ENCODE data around the gene TMEM33.
"Not testable (repeated sequence)": the region's sequence is repeated elsewhere in the genome, so short reads cannot be mapped to it uniquely, and the experiment has no call there.

The TMEM33 gene

GRCh38 chr4:41934901-41935651 lies at the start of gene TMEM33:
Gene TMEM33, plus strand, starts transcription at chr4:41935429. Its CDS starts 56 bp downstream, at chr4:41935485.
- DNase-seq (ENCODE audit: low read depth in 3 of 3), result peak; percentile 59 to 68 (median 67)

GRCh38 chr4:41885456-41885855 lies 49.8 kb upstream of the TMEM33 start:
- DNase-seq (ENCODE audit: low read depth in 3 of 3), result no peak

GRCh38 chr4:41887277-41887676 lies 48.0 kb upstream of the TMEM33 start:
- DNase-seq (ENCODE audit: low read depth in 3 of 3), result no peak

- DNase-seq (ENCODE audit: low read depth in 3 of 3), result peak in 2 of 3 donors; percentile 29 to 38
These were observed 47.2 kb upstream of the TMEM33 start for GRCh38 chr4:41887821-41888686.

- DNase-seq (ENCODE audit: low read depth in 3 of 3), result no peak
These were observed 46.5 kb upstream of the TMEM33 start for GRCh38 chr4:41888687-41889074.

GRCh38 chr4:41889317-41889716 lies 45.9 kb upstream of the TMEM33 start:
- no peak for DNase-seq (ENCODE audit: low read depth in 3 of 3)

- no peak for DNase-seq (ENCODE audit: low read depth in 3 of 3)
These were observed 45.1 kb upstream of the TMEM33 start for GRCh38 chr4:41890085-41890484.

GRCh38 chr4:41896648-41897047 lies 38.6 kb upstream of the TMEM33 start:
- DNase-seq (ENCODE audit: low read depth in 3 of 3), result no peak

- DNase-seq (ENCODE audit: low read depth in 3 of 3), result no peak
These were observed 37.5 kb upstream of the TMEM33 start for GRCh38 chr4:41897698-41898097.

GRCh38 chr4:41909136-41909535 lies 26.1 kb upstream of the TMEM33 start:
- DNase-seq (ENCODE audit: low read depth in 3 of 3), result not testable (repeated sequence)

GRCh38 chr4:41912546-41912945 lies 22.7 kb upstream of the TMEM33 start:
- DNase-seq (ENCODE audit: low read depth in 3 of 3), result no peak

GRCh38 chr4:41913509-41913908 lies 21.7 kb upstream of the TMEM33 start:
- no peak for DNase-seq (ENCODE audit: low read depth in 3 of 3)

GRCh38 chr4:41918278-41918677 lies 17.0 kb upstream of the TMEM33 start:
- no peak for DNase-seq (ENCODE audit: low read depth in 3 of 3)

- not testable (repeated sequence) for DNase-seq (ENCODE audit: low read depth in 3 of 3)
These were observed 14.8 kb upstream of the TMEM33 start for GRCh38 chr4:41920416-41920815.

- DNase-seq (ENCODE audit: low read depth in 3 of 3), result no peak
These were observed 13.8 kb upstream of the TMEM33 start for GRCh38 chr4:41921476-41921875.

GRCh38 chr4:41927796-41928499 lies 7.3 kb upstream of the TMEM33 start:
- DNase-seq (ENCODE audit: low read depth in 3 of 3), result no peak

- no peak for DNase-seq (ENCODE audit: low read depth in 3 of 3)
These were observed 4.9 kb upstream of the TMEM33 start for GRCh38 chr4:41930139-41930831.

- DNase-seq (ENCODE audit: low read depth in 3 of 3), result no peak
These were observed 2.2 kb upstream of the TMEM33 start for GRCh38 chr4:41932988-41933387.

GRCh38 chr4:41933997-41934503 lies 1.2 kb upstream of the TMEM33 start:
- DNase-seq (ENCODE audit: low read depth in 3 of 3), result no peak

- no peak for DNase-seq (ENCODE audit: low read depth in 3 of 3)
These were observed 722 bp upstream of the TMEM33 start for GRCh38 chr4:41934514-41934900.

GRCh38 chr4:41935652-41936021 lies 408 bp downstream of the TMEM33 start:
- DNase-seq (ENCODE audit: low read depth in 3 of 3), result peak in 1 of 3 donors; percentile 17

Measured in stimulated activated CD4-positive, alpha-beta T cell treated with anti-CD3 and anti-CD28 coated beads, TNF-alpha, amount 100 ng/mL, for 48 hours (primary cell).